Measurements from ENCODE around the gene MOSPD3.

DNA sequence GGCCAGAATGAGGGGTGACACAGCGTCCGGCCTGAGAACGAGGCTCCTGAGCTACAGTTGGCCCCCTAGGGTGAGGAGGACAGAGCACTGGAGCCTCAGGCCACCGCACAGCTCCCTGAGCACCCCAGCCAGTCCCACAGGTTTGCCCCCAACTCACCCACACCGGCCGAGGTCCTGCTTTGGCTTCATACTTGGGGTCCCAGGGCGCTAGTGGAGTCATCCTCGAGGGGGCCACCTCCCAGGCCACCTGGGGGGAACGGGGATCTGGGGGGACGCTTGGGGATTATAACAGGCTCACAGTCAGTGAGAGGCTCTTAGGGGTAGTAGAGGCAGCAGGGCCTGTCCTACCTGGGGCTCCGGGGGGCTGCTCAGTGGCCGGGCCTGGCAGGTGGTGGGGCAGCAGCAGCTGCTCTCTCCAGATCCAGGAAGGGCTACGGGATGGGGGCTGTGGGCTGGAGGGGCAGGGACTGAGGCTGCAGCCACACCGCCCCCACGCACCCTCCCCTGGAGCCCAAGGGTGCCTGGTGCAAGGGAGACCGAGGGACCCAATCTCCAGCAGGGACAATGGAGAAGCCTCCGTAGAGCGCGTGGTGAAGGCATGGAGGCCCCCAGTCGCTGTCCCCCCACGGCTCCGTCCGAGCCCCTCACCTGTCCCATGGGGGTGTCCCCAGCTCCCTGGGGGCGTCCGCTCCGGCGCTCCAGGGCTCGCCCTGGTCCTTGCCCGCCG, 39.2 kb upstream of the MOSPD3 start:
- TF ChIP-seq, protein P1, sequence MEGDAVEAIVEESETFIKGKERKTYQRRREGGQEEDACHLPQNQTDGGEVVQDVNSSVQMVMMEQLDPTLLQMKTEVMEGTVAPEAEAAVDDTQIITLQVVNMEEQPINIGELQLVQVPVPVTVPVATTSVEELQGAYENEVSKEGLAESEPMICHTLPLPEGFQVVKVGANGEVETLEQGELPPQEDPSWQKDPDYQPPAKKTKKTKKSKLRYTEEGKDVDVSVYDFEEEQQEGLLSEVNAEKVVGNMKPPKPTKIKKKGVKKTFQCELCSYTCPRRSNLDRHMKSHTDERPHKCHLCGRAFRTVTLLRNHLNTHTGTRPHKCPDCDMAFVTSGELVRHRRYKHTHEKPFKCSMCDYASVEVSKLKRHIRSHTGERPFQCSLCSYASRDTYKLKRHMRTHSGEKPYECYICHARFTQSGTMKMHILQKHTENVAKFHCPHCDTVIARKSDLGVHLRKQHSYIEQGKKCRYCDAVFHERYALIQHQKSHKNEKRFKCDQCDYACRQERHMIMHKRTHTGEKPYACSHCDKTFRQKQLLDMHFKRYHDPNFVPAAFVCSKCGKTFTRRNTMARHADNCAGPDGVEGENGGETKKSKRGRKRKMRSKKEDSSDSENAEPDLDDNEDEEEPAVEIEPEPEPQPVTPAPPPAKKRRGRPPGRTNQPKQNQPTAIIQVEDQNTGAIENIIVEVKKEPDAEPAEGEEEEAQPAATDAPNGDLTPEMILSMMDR (IDR thresholded peaks at IDR 0.05; ENCODE audit: borderline replicate concordance, extremely low read depth, low read length, poor library complexity, severe bottlenecking), result no peak
- no peak for TF ChIP-seq EZH2 (IDR thresholded peaks at IDR 0.05; ENCODE audit: borderline replicate concordance, low read depth, low read length, severe bottlenecking)

Data from DND-41 (cell line).